ENCODE results near the gene ACACB. TPM values are rescaled to one million over a fixed set of nuclear protein-coding genes. Genes with fewer than 3 reads are reported as not detected.

The ACACB gene
- total RNA-seq (ENCODE audit: low replicate concordance), result 14.6 and 22.7 TPM in 2 replicates
- long read RNA-seq, partial matches to known transcripts, result 2 of 4 reads
- long read RNA-seq, other reads (novel, unspliced or antisense), result 2 of 4 reads

- Mint-ChIP-seq H3K27ac (peak within 1 kb of the TSS; percentile 65), H3K27me3 (no peaks in the 10 kb centered on the region), H3K36me3 (no peaks in the 10 kb centered on the region)
Observed at GRCh38 chr12:109115758-109116610, at the start of gene ACACB. Gene ACACB, plus strand, starts transcription at chr12:109116587. Its CDS starts 22,819 bp downstream, at chr12:109139406.

GRCh38 chr12:109069307-109070271 lies 46.8 kb upstream of the ACACB start:
- peak; percentile 39 for DNase-seq (ENCODE audit: extremely low spot score, unreplicated experiment)
- peak overlapping the region; percentile 63 for H3K4me3 Mint-ChIP-seq

More at GRCh38 chr12:109115758-109116610, at the start of gene ACACB:
- Mint-ChIP-seq H3K9me3 (no peaks in the 10 kb centered on the region), H3K4me1 (ENCODE audit: unreplicated experiment) (peaks cover 40% of the 10 kb centered on the region), H3K4me3 (peak within 1 kb of the TSS; percentile 69)
- no peak for DNase-seq (ENCODE audit: extremely low spot score, unreplicated experiment)
- TF ChIP-seq CTCF (conservative IDR thresholded peaks at IDR 0.05), result no peak

GRCh38 chr12:109074866-109075265 lies 41.5 kb upstream of the ACACB start:
- Mint-ChIP-seq H3K4me1 (ENCODE audit: unreplicated experiment) (peaks cover 3% of the 10 kb centered on the region), H3K4me3 (no peak overlapping the region), H3K27ac (no peak overlapping the region), H3K9me3 (no peaks in the 10 kb centered on the region), H3K36me3 (peaks cover 41% of the 10 kb centered on the region), H3K27me3 (no peaks in the 10 kb centered on the region)
- no peak for TF ChIP-seq CTCF (conservative IDR thresholded peaks at IDR 0.05)
- no peak for DNase-seq (ENCODE audit: extremely low spot score, unreplicated experiment)

More at GRCh38 chr12:109069307-109070271, 46.8 kb upstream of the ACACB start:
- H3K4me1 Mint-ChIP-seq (ENCODE audit: unreplicated experiment), result peaks cover 11% of the 10 kb centered on the region
- peak overlapping the region; percentile 95 for H3K27ac Mint-ChIP-seq
- no peak for TF ChIP-seq CTCF (conservative IDR thresholded peaks at IDR 0.05)
- peaks cover 32% of the 10 kb centered on the region for H3K36me3 Mint-ChIP-seq
- H3K27me3 Mint-ChIP-seq, result no peaks in the 10 kb centered on the region
- no peaks in the 10 kb centered on the region for H3K9me3 Mint-ChIP-seq

- H3K27me3 Mint-ChIP-seq, result no peaks in the 10 kb centered on the region
- TF ChIP-seq CTCF (conservative IDR thresholded peaks at IDR 0.05), result no peak
- no peak overlapping the region for H3K4me3 Mint-ChIP-seq
- no peak overlapping the region for H3K27ac Mint-ChIP-seq
- H3K9me3 Mint-ChIP-seq, result no peaks in the 10 kb centered on the region
- H3K36me3 Mint-ChIP-seq, result peaks cover 14% of the 10 kb centered on the region
- no peaks in the 10 kb centered on the region for H3K4me1 Mint-ChIP-seq (ENCODE audit: unreplicated experiment)
- peak; percentile 49 for DNase-seq (ENCODE audit: extremely low spot score, unreplicated experiment)
Observed at GRCh38 chr12:109082751-109083150, 33.6 kb upstream of the ACACB start.

- no peak overlapping the region for H3K27ac Mint-ChIP-seq
- peak; percentile 27 for DNase-seq (ENCODE audit: extremely low spot score, unreplicated experiment)
- peaks cover 12% of the 10 kb centered on the region for H3K36me3 Mint-ChIP-seq
- H3K4me3 Mint-ChIP-seq, result no peak overlapping the region
- TF ChIP-seq CTCF (conservative IDR thresholded peaks at IDR 0.05), result no peak
- no peaks in the 10 kb centered on the region for H3K27me3 Mint-ChIP-seq
- no peaks in the 10 kb centered on the region for H3K4me1 Mint-ChIP-seq (ENCODE audit: unreplicated experiment)
- no peaks in the 10 kb centered on the region for H3K9me3 Mint-ChIP-seq
Observed at GRCh38 chr12:109084425-109084824, 32.0 kb upstream of the ACACB start.

Data from type B pancreatic cell (in vitro differentiated cells).